HFFc6 (cell line): Measurements from ENCODE around the gene FSTL5. TPM values are rescaled to one million over a fixed set of nuclear protein-coding genes. Genes with fewer than 3 reads are reported as not detected.

ENCODE experiments used
- DNase-seq: peaks from one replicate; pipeline ENCODE4 v3.0.0-alpha.2; 2018
- H3K27ac Mint-ChIP-seq: 2 replicates; pipeline ENCODE4 v1.8.0; 2020; ENCODE audit warnings: mild to moderate bottlenecking, mixed read lengths
- H3K27me3 Mint-ChIP-seq: 2 replicates; pipeline ENCODE4 v1.8.0; 2021; ENCODE audit warnings: mild to moderate bottlenecking, moderate library complexity, mixed read lengths; ENCODE audit not compliant: insufficient read depth
- H3K36me3 Mint-ChIP-seq: 2 replicates; pipeline ENCODE4 v1.8.0; 2021; ENCODE audit warnings: low read depth, mixed read lengths
- H3K4me1 Mint-ChIP-seq: 2 replicates; pipeline ENCODE4 v1.8.0; 2020; ENCODE audit warnings: low read depth, mixed read lengths
- H3K4me3 Mint-ChIP-seq: 2 replicates; pipeline ENCODE4 v1.8.0; 2020; ENCODE audit warnings: mild to moderate bottlenecking, moderate library complexity, mixed read lengths
- H3K9me3 Mint-ChIP-seq: 2 replicates; pipeline ENCODE4 v1.8.0; 2020; ENCODE audit warnings: mild to moderate bottlenecking, mixed read lengths
- total RNA-seq, 6 experiments: library from RNA; stranded (reverse); fragmentation: NEBNext Ultra II Directional; extraction: Animal tissue kit (Norgen Biotek cat#: 25700); gene quantifications; 2 replicates in 1 of 6; 3 replicates in 5 of 6; pipeline ENCODE4 v1.2.3, GENCODE V29; 2021
- TF ChIP-seq, protein P1 (sequence below): fragments of 200-600 bp; sonication (generic); IDR thresholded peaks from 2 replicates; pipeline ENCODE4 v1.5.0; 2021; ENCODE audit warnings: antibody characterized with exemption, mild to moderate bottlenecking

The FSTL5 gene
- total RNA-seq, 6 experiments from 2014 or later: not detected

DNA sequence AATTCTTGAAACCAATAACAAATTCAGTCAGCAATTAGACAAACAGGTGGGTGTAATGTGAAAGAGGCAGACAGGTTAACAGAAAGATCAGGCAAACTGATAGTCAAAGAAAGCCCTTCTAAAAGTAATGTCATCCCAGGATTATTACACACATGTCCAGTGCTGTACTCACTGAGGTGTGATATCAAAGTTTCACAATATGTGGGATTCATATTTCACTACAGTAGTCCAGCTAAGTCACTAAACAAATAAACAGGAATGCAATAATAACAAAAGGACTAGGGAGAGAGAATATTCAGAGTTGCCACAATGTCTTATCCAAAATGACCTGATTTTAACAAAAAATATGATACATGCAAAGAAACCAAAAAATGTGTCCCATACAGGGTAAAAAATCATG, 787.5 kb downstream of the FSTL5 start:
- no peaks in the 10 kb centered on the region for H3K4me1 Mint-ChIP-seq
- H3K27me3 Mint-ChIP-seq: no peaks in the 10 kb centered on the region
- DNase-seq: no peak
- no peak overlapping the region for H3K27ac Mint-ChIP-seq
- H3K9me3 Mint-ChIP-seq: peaks cover 47% of the 10 kb centered on the region
- TF ChIP-seq, protein P1, sequence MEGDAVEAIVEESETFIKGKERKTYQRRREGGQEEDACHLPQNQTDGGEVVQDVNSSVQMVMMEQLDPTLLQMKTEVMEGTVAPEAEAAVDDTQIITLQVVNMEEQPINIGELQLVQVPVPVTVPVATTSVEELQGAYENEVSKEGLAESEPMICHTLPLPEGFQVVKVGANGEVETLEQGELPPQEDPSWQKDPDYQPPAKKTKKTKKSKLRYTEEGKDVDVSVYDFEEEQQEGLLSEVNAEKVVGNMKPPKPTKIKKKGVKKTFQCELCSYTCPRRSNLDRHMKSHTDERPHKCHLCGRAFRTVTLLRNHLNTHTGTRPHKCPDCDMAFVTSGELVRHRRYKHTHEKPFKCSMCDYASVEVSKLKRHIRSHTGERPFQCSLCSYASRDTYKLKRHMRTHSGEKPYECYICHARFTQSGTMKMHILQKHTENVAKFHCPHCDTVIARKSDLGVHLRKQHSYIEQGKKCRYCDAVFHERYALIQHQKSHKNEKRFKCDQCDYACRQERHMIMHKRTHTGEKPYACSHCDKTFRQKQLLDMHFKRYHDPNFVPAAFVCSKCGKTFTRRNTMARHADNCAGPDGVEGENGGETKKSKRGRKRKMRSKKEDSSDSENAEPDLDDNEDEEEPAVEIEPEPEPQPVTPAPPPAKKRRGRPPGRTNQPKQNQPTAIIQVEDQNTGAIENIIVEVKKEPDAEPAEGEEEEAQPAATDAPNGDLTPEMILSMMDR: no peak
- H3K4me3 Mint-ChIP-seq: no peak overlapping the region
- H3K36me3 Mint-ChIP-seq: peaks cover 4% of the 10 kb centered on the region; the same call in 1 of the 2 replicates

GRCh38 chr4:161364681-161365080, 799.1 kb downstream of the FSTL5 start:
- TF ChIP-seq, protein P1: no peak
- no peak for DNase-seq
- peaks cover 31% of the 10 kb centered on the region for H3K9me3 Mint-ChIP-seq
- no peaks in the 10 kb centered on the region for H3K36me3 Mint-ChIP-seq
- no peak overlapping the region for H3K27ac Mint-ChIP-seq
- no peaks in the 10 kb centered on the region for H3K4me1 Mint-ChIP-seq
- no peak overlapping the region for H3K4me3 Mint-ChIP-seq
- H3K27me3 Mint-ChIP-seq: no peaks in the 10 kb centered on the region

- no peak overlapping the region for H3K4me3 Mint-ChIP-seq
- H3K36me3 Mint-ChIP-seq: no peaks in the 10 kb centered on the region
- H3K27me3 Mint-ChIP-seq: no peaks in the 10 kb centered on the region
- no peak overlapping the region for H3K27ac Mint-ChIP-seq
- no peaks in the 10 kb centered on the region for H3K4me1 Mint-ChIP-seq
- DNase-seq: no peak
- TF ChIP-seq, protein P1: no peak
- H3K9me3 Mint-ChIP-seq: peaks cover 38% of the 10 kb centered on the region
Measured at GRCh38 chr4:161360982-161361381, 802.8 kb downstream of the FSTL5 start.

DNA sequence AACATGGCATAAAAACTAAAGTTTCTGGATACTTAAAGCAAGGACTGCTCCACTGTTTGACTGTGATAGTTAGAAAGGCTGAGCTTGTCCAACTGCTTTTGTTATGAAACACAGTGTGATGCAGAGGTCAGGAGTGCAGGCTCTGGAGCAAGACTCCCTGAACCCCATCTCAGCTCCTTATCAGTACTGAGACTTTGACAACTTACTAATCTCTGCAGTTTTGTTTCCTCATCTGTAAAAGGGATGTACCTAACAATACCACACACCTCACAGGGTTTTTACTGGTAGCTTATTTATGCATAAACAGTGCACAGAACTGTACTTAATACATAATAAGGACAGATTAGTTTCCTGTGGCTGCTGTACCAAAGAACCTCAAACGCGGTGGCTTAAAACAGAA, 804.3 kb downstream of the FSTL5 start:
- H3K27ac Mint-ChIP-seq: no peak overlapping the region
- H3K36me3 Mint-ChIP-seq: no peaks in the 10 kb centered on the region
- no peak overlapping the region for H3K4me3 Mint-ChIP-seq
- H3K9me3 Mint-ChIP-seq: peaks cover 38% of the 10 kb centered on the region
- TF ChIP-seq, protein P1: no peak
- no peaks in the 10 kb centered on the region for H3K27me3 Mint-ChIP-seq
- H3K4me1 Mint-ChIP-seq: no peaks in the 10 kb centered on the region
- no peak for DNase-seq

GRCh38 chr4:161356351-161356750, 807.4 kb downstream of the FSTL5 start:
- Mint-ChIP-seq H3K9me3 (peaks cover 43% of the 10 kb centered on the region), H3K36me3 (no peaks in the 10 kb centered on the region), H3K4me1 (no peaks in the 10 kb centered on the region), H3K4me3 (no peak overlapping the region), H3K27me3 (no peaks in the 10 kb centered on the region; the same call in 1 of the 2 replicates), H3K27ac (no peak overlapping the region)
- TF ChIP-seq, protein P1: no peak
- no peak for DNase-seq

DNA sequence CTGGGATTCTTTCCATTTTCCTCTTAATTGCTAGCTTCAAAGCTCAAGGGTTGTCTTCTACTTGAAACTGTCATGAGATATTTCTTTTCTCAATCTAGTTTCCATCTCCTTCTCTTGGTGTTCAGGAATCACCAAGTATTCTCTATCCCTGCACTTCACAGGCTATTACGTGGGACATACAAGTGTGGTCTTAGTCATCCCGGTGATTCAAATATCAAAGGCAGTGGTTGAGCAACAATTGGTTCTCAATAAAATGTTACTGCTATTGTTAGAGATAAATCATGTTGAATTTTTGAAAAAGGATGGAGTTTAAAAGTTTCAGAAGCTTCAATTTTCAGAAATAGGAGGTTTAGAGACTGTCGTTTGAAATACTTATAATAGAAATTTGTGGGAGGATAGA, 812.9 kb downstream of the FSTL5 start:
- Mint-ChIP-seq H3K4me3 (no peak overlapping the region), H3K27me3 (no peaks in the 10 kb centered on the region; the same call in 1 of the 2 replicates), H3K36me3 (no peaks in the 10 kb centered on the region), H3K27ac (no peak overlapping the region), H3K4me1 (no peaks in the 10 kb centered on the region), H3K9me3 (peaks cover 34% of the 10 kb centered on the region)
- TF ChIP-seq, protein P1: no peak
- DNase-seq: no peak
